ENCODE data around the gene TCF23.
A peak's percentile ranks its signal among the peaks of the same experiment; 100 is the strongest.

TCF23 gene

DNA sequence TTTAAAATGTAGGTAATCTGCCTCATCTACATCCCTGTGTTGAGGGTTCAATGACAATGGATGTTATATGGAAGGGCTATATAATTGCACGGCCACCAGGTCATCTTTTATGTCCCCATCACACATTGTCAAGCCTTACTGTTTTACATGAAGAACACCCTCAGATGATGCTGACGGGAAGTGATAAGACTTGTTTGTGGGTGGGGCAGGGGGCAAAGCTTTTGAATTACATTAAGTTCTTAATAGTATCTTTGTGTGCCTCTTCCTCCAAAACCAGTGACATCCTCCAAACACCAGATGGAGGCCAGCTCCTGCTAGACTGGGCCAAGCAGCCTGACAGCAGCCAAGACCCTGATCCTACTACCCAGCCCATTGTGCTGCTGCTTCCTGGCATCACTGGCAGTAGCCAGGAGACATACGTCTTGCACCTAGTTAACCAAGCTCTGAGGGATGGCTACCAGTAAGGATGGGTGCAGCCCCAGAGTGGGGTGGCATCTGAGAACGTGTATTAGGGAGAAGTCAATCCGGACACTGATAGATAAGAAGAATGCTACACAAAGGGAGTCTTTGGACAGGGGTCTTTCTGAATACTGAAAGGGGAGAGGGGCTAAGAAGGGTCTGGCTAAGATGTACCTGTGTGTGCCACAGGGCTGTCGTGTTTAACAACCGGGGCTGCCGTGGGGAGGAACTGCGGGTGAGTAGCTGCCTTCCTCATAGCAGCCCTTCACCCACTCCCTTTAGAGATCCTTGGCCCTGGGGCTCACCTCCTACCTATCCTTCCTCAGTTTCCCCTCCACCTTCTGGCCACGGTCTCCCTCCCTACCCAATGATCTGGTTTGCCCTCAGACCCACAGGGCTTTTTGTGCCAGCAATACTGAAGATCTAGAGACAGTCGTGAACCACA, 19.9 kb upstream of the TCF23 start:
- no peak for DNase-seq

DNA sequence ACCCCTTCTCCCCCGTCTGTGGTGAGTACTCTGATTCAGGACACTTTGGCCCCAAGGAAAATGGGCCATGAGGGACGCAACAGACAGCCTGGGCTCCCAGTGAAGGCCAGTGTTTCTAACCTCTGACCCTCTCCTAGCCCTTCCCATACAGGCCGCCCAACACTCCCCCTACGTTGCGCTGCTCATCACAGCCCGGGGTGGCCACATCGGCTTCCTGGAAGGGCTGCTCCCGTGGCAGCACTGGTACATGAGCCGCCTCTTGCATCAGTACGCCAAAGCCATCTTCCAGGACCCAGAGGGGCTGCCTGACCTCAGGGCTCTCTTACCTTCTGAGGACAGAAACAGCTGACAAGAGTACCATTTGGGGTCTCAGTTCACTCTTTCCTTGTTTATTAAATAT, 18.4 kb upstream of the TCF23 start:
- DNase-seq: no peak

DNA sequence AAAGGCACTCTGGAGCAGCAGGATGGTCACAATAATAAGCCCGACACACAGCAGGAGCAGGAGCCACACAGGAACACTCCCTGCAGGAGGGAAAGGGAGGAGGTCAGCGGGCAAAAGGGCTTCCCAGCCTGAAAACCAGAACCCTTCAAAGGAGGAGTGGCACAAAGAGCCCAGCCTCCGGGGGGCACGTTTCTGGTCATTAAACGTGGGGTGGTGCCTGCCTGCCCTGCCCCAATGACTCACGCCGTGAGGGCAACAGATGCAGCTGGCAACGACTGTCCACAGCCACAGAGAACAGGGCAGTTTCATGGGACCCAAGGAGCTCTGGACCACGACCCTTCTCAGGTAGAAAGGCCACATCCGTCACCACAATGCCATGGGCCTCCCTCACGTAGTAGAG, 17.4 kb upstream of the TCF23 start:
- no peak for DNase-seq

DNA sequence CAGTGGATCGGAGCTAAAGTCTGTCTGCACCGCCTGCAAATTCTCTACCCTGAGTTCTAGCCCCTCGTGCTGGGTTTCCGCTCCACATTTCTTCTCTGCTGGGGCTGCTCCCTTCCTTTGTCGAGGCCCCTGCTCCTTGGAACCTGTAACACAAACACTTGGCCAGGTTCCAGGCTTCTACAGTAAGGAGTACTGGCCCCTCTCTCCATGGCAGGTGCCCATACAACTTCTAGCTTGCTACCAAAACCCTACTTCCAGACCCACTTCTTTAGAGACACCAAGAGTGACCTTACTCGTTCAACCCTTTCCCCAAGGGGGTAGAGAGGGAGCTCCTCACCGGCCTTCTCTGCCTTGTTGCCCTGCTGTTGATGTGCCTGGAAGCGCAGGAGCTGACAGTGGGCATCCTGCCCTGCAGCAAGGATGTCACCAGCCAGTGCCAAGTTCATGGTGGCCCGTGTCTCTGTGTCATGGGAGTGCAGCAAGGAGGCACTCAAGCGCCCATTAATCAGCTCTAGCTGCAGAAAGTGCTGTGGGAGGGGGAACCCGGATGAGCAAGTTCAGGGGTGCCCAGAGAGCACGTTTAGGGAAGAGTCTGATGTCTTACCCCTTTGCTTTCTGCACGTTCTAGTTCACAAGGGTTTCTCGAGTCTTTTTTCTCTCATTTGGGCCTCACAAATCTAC, 15.5 kb upstream of the TCF23 start:
- no peak for DNase-seq

DNA sequence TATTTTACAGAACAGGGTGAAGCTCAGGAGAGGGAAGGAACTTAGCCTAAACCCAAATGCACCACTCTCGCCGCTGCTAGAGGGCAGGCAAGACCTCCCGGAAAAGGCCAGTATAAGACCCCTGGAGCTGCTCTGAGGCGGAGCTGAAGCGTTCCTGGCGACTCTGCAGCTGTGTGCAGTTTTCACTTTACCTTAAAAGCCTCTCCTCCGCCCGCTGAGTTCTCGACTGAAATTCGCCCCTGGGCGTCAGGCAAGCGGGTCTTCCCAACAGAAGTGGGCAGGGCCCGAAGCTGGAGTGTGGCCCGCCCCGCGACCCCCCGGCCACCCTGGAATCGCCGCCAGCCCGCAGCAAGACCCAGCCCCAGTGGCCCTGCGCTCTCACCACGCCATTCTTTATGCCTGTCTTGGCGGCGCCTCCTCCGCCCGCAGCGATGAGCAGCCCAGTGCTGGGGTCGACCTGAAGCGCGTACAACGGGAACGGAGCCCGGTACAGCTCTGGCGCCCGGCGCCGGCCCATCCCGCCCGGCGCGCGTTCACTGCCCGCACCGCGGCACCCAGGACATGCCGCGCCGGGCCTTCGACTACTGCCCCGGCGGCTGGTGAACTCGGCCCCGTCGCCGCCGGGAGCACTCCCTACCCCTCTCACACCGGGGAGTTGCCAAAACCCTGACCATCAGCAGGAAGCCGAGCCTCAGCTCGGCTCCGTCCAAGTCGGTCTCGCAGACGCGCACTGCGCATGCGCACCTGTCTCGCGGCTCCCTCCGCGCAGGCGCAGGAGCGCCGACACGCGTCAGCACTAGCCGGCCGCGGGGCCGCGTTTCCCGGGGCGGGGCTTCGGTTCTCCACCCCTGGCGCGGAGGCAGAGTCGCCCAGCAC, 14.7 kb upstream of the TCF23 start, which contains the start of gene PREB:
Gene PREB, minus strand, starts transcription at position 732 of the 876 bp plus-strand sequence. Its CDS starts 215 bp downstream, at position 517.
- DNase-seq: peak; percentile 80

DNA sequence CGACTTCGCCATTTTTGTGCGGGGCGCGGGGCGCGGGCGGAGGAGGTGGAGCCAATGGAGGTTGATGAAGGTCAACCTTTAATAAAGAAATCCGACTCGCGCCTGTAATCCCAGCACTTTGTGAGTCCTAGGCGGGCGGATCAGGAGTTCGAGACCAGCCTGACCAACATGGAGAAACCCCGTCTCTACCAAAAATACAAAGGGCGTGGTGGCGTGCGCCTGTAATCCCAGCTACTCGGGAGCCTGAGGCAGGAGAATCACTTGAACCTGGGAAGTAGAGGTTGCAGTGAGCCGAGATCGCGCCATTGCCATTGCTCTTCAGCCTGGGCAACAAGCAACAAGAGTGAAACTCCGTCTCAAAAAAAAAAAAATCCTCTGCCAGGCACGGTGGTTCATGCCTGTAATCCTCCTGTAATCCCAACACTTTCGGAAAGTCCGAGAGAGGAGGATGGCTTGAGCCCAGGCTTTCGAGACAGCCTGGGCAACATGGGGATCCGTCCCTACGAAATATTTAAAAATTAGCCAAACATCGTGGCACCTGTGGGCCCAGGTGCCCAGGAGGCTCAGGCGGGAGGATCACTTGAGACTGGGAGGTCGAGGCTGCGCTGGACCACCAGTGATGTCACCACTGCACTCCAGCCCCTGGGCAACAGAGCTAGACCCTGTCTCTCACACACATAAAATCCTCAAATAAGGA, 13.9 kb upstream of the TCF23 start:
- DNase-seq: no peak

DNA sequence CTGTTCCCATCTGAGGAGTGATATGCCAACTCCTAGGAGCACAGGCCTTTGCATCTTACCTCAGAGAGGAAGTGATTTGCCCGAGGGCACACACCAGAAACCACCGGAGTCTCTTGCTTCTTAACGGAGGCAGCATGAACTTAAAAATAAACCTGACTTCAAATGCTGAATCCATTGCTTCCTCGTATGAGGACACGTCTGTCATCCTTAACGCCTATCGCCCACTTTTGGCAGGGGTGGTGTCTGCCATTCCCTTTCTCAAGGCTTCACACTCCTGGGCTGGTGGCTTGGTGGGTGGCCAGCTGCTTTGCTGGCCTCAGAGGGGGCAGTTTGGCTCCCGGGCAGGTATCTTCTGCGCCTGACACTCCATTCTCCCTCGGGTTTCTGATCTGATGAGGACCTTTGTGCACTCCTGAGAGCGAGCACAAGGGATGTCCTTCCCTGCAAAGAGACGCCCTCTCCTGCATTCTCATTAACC, 13.3 kb upstream of the TCF23 start:
- DNase-seq: no peak

DNA sequence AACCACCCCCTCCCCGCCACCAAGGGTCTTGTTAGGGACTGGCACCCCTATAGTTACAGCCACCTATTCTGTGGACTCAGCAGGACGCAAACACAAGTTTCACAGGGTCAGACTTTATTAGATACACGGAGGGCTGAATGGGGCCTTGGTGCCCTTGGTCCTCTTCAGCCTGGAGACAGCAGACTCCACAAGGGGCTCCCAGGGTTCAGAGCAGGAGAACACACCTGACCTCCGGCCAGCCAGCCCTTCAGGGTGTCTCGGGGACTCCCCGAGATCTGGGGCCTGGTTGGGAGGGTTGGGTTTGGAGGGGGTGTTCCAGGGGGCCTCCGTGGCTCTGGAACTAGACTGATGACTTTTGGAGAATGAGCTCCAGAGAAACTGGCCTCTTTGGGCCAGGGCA, 12.1 kb upstream of the TCF23 start:
- no peak for DNase-seq

DNA sequence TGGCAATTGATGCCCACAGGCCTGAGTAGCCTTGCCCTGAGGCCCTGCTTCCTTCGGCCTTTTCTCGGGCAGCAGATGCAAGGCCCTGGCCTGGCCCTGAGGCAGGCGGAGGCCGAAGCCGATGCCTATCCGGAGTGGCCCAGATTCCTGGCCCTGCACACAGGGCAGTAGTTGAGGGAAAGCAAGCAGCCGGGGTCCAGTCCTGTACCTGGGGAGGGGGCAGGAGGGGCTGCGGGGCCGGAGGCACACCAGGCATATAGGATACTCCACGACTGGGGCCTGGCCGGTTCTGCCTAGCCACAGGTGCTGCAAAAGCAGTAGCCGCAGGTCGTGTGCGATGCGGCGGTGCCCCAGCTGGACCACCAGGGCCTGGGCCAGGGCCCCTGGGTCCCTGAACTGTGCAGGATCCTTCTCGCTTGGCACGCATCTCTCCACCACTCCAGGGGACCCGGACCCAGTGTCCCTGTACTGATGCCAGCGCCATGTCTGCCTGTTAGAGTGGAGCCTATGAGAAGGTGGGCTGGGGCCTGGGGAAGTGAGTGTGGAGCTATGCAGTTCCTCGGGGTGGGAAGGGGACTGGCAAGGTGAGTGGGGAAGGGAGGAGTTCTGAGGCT, 11.4 kb upstream of the TCF23 start:
- no peak for DNase-seq

DNA sequence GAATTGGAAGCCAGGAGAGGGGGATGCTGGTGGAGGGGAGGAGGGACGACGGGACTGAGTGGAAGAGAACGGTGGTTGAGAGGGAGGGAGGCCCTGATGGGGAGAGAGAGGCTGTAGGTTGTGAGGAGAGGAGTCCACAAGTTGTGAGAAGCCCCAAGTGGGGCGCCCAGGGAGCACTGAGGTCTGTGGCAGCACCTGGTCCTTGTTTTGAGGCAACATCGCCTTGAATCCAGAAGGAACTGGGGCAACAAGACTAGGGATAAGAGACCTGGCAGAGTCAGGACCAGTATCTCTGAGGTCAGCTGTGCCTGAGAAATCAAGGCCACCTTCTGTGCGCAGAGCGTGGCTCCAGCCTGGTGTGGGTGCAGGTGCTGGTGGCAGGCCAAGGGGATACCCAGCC, 10.7 kb upstream of the TCF23 start:
- DNase-seq: no peak

DNA sequence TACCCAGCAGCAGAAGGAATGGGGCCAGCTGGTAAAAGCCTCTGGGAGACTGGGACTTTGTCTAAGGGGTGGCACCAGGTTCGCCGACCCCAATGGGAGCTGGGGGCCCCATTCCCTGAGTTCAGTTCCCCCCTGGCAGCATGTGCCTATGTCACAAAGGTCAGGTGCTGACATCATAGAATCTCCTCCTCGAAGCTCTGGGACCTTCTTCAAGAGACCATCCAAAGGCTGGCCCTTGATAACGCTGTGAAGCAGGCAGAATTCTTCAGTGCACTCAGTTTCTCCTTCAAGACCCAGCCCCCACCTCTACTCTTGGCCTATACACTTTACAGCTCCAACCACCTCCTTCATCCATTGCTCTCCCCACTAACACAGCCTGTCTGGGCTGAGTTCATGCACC, 9.5 kb upstream of the TCF23 start, which contains the start of gene PRR30:
Gene PRR30, minus strand, starts transcription at position 101 of the 400 bp plus-strand sequence. CDS start 1,081 bp downstream, outside the sequence.
- DNase-seq: no peak

DNA sequence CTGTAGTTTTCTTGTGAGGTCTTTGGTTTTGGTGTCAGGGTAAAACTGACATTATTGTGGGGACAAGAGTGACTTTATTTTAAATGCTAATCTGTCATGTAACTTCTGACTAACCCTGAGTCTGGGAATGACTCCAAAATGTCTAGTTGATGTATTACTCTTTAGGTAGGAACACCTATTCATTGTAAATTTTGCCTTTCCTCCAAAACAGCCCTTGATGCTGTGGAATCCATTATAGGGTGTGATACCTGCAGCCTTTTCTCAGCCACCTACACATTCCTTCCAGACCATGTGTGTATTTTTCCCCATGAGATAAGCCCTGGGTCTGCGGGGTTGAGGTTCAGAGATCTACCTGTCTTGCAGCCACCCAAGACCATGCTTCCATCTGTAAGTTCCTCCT, 5.5 kb upstream of the TCF23 start:
- no peak for DNase-seq

DNA sequence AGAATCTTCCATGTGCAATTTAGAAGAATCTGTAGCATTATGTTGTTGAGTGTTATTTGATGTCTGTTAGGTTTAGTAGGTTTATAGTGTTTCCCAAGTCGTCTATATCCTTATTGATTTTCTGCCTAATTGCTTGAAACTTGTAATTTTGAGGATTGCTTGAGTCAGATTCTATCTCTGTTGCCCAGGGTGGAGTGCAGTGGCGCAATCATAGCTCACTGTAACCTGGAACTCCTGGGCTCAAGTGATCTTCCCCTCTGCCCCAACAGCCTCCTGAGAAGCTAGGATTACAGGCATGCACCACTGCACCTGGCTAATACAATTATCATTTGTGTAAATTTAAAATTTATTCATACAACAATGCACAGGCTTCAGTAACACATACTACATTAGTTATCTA, 3.1 kb upstream of the TCF23 start:
- DNase-seq: no peak

DNA sequence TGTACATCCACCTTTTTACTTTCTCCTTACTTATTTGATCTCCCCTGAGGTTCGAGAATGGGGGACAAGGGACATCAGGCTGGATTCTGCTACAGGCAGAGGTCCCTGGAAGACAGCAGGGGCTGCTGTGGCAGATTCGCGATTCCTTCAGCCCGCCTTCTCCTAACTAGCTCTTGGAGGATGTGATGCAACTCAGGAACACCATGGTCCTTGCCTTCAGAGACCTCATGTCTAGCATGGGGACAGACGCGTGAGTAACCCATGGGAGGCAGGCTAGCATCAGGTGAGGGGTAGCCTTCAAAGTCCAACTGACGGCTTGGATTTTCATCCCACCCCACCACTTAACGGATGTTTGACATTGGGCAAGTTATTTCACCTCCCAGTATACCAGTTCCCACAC, 869 bp upstream of the TCF23 start:
- DNase-seq: no peak

DNA sequence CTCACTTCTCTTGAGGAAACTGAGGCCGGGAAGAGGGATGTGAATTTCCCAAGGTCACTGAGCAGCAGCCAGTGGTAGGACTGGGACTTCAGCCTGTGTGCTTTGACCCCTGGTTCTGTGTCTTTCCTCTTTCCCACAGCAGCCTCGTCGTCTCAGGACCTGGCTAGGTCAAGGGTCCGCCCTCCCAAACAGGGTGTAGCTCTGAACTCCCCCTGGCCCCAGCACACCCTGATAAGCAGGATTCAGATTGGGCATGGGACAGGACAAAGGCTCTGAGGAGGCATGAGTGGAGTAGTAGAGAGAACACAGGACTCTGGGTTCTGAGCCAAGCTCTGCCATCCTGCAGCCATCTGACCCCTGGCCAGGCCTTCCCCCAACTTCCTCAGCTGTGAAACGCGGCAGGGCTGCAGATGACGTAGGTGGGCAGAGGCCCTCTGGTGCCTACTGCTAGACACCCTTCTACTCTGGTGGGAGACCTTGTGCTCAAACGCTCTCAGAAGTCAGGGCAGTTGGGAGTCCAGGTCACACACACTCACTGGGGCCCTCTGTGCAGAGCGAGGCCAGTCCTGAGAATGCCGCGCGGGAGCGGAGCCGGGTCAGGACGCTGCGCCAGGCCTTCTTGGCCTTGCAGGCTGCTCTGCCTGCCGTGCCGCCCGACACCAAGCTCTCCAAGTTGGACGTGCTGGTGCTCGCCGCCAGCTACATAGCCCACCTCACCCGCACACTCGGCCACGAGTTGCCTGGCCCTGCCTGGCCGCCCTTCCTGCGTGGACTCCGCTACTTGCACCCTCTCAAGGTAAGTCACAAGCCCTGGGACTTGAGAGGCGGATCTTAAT, 984 bp downstream of the TCF23 start:
- no peak for DNase-seq

DNA sequence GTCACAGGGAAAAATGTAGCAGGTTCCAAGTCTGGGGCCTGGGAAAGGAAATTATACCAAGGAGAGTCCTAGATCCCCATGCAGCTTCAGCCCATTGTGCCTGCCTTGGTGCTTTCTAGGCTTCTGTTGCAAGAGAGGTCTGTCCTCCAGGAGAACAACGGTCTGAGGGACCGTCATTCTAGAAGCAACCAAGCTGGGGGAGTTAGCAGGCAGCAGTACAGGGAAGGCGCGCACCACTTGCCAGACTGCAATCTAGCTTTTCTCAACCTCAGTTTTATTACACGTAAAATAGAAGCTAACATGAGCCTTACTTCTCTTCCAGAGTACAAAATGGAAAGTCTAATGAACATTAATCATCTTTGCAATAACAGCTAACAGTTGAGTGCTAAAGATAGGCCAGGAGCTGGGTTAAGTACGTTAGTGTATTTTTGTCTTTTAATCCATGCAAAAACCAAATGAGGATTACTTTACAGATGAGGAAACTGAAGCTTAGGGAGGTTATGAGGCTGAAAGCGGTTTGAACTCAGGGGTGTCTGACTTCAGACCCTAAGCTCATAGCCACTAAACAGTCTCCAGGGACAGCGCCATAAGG, 1.9 kb downstream of the TCF23 start:
- DNase-seq: no peak

DNA sequence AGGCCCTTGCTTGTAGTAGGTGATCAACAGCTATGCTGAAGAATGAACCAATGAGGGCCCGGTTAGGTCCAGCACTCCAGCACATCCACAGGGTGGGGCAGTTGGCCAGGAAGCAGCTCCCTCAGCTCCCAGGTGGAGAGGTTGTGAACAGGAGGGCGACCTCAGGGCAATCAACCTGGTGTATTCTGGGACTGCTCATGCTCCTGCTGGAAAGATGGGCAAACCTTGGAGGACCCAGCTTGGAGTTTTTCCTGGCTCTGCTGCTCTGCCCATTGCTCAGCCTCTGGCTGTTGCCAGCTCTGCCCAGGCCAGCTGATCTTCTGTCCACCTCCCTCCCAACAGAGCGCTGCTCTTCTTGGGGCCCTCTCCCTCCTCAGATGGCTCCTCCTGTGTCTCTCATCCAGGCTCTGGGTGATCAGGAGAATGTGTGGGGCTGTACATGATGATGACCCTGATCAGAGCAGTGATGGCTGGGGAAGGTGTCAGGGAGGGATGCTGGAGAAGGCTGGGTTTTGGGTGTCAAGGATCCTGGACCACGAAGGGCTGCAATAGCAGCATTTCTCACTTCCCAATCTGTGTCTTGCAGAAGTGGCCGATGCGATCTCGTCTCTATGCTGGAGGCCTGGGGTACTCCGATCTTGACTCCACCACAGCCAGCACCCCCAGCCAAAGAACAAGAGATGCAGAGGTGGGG, 3.4 kb downstream of the TCF23 start:
- DNase-seq: no peak

DNA sequence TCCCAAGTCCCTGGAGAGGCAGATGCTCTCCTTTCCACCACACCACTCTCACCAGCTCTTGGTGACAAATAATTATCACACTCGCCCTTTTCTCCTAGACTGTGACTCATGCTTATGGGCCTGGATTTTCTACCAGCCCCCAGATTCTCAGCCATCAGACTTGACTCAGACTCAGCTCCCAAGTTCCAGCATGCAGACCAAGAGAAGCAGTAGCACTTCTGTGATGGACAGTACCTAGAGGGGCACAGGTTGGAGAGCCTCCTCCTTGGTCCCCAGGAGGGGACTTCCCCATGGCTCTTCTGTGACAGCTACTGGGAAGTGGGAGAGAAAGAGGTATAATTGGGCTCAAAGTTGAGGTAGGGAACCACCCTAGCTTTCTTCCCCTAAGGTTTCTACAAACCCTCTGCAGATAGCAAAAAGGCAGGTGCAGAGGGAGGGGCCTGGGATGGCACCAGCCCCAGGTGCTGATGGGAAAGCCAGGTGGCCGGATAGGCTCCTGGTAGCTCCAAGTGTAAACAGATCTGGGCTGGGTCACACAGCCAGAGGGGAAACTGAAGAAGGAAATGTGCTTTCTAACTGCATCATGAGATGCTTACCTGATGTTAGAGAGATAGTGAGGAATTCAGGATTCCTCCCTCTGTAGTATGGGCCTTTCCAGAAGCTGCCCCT, 4.1 kb downstream of the TCF23 start:
- no peak for DNase-seq

DNA sequence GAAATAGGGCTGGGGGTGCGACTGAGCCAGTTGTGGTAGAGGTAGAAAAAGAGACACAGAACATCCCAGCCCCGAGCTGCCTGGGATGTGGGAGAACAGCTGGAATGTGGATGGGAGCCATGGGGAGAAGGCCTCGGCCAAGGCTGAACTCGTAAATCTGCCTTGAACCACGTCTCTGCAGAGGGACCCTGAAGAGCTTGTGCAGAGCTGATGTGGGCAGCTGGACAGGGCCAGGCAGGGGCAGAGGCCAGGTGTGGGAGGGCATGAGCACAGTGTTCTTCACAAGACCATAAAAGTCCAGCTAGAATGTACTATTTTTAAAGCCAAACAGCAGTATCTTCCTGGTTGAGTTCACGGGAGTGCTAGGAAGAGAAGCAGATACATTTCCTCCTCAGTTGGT, 5.7 kb downstream of the TCF23 start:
- DNase-seq: no peak

All from NCI-H1436 treated with DMSO at 0.1 percent for 48 hours (cell line).